Adipocyte (in vitro differentiated cells): Measurements from ENCODE around the gene KCNT2.

Source experiments
- DNase-seq: peaks from one replicate; pipeline ENCODE4 v3.0.0-alpha.2; 2015; ENCODE audit warnings: low read depth
- H3K27me3 ChIP-seq: replicated peaks from 2 replicates; pipeline ENCODE4 v1.7.0; 2013; ENCODE audit warnings: mild to moderate bottlenecking, low read length, moderate library complexity; ENCODE audit not compliant: control insufficient read depth, insufficient read depth
- H3K36me3 ChIP-seq: 2 replicates; pipeline ENCODE4 v1.7.0; 2013; ENCODE audit warnings: low read length, mild to moderate bottlenecking, moderate library complexity; ENCODE audit not compliant: control insufficient read depth, insufficient read depth, severe bottlenecking
- H3K4me1 ChIP-seq: 2 replicates; pipeline ENCODE4 v1.7.0; 2013; ENCODE audit warnings: mild to moderate bottlenecking, low read length, moderate library complexity; ENCODE audit not compliant: control insufficient read depth, insufficient read depth
- H3K4me3 ChIP-seq: 2 replicates; pipeline ENCODE4 v1.7.0; 2013; ENCODE audit warnings: mild to moderate bottlenecking, low read length, moderate library complexity
- H3K9ac ChIP-seq: 2 replicates; pipeline ENCODE4 v1.7.0; 2013; ENCODE audit warnings: mild to moderate bottlenecking, low read length, moderate library complexity
- H3K9me3 ChIP-seq: 2 replicates; pipeline ENCODE4 v1.7.0; 2013; ENCODE audit warnings: mild to moderate bottlenecking, low read length, moderate library complexity; ENCODE audit not compliant: control insufficient read depth

KCNT2 gene

DNA sequence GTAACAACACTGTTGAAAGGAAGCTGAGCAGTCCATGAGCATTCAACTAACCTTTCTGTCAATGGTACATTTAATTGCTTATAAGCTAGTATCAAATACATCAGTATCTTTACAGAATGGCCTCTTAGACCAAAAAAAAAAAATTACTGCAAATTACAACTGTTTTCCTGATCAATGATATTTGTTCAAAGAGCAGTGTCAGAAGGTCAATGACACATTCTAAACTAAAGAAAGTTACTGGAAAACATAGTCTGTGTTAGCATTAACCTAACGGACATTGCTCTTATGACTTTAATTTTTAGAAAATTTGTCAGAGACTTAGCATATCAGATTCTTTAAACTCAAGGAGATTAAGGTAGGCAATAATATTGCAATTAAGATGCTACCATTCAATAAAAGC, 162.5 kb downstream of the KCNT2 start:
- no peaks in the 10 kb centered on the region for H3K36me3 ChIP-seq
- H3K4me1 ChIP-seq, result peaks cover 22% of the 10 kb centered on the region
- H3K27me3 ChIP-seq, result no peaks in the 10 kb centered on the region
- DNase-seq, result no peak
- no peak overlapping the region for H3K4me3 ChIP-seq
- no peak overlapping the region for H3K9ac ChIP-seq
- no peaks in the 10 kb centered on the region for H3K9me3 ChIP-seq

DNA sequence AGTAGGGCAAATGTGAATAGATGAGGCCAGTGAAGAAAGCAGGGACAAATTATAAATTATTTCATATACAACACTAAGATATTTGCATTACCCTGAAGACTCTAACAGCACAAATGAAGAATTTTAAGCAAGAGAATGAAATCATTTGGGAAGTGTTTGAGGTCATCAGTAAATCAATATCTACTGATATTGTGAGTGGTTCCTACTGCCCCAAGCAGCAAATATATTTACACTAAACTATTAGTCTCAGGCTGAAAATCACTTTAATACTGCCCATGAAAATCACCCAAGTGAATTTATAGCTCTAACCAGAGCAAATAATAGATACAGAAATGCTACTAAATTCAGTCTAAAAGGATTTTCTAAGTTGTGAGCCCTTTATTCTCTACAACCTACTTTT, 163.6 kb downstream of the KCNT2 start:
- Histone ChIP-seq H3K27me3 (no peaks in the 10 kb centered on the region), H3K9me3 (no peaks in the 10 kb centered on the region), H3K36me3 (no peaks in the 10 kb centered on the region), H3K9ac (no peak overlapping the region), H3K4me3 (no peak overlapping the region), H3K4me1 (peaks cover 10% of the 10 kb centered on the region)
- DNase-seq, result no peak

- peaks cover 8% of the 10 kb centered on the region for H3K4me1 ChIP-seq
- no peak overlapping the region for H3K4me3 ChIP-seq
- DNase-seq, result no peak
- no peaks in the 10 kb centered on the region for H3K9me3 ChIP-seq
- H3K9ac ChIP-seq, result no peak overlapping the region
- H3K36me3 ChIP-seq, result no peaks in the 10 kb centered on the region
- no peaks in the 10 kb centered on the region for H3K27me3 ChIP-seq
Observed at GRCh38 chr1:196442366-196442765, 165.9 kb downstream of the KCNT2 start.

- no peak overlapping the region for H3K9ac ChIP-seq
- H3K4me3 ChIP-seq, result no peak overlapping the region
- H3K36me3 ChIP-seq, result no peaks in the 10 kb centered on the region
- H3K27me3 ChIP-seq, result no peaks in the 10 kb centered on the region
- peaks cover 8% of the 10 kb centered on the region for H3K4me1 ChIP-seq
- H3K9me3 ChIP-seq, result no peaks in the 10 kb centered on the region
- no peak for DNase-seq
Observed at GRCh38 chr1:196440711-196441110, 167.5 kb downstream of the KCNT2 start.

GRCh38 chr1:196438329-196438728, 169.9 kb downstream of the KCNT2 start:
- Histone ChIP-seq H3K36me3 (no peaks in the 10 kb centered on the region), H3K9me3 (no peaks in the 10 kb centered on the region), H3K27me3 (no peaks in the 10 kb centered on the region), H3K4me3 (peak overlapping the region; percentile 39), H3K9ac (no peak overlapping the region), H3K4me1 (peaks cover 8% of the 10 kb centered on the region)
- DNase-seq, result no peak

DNA sequence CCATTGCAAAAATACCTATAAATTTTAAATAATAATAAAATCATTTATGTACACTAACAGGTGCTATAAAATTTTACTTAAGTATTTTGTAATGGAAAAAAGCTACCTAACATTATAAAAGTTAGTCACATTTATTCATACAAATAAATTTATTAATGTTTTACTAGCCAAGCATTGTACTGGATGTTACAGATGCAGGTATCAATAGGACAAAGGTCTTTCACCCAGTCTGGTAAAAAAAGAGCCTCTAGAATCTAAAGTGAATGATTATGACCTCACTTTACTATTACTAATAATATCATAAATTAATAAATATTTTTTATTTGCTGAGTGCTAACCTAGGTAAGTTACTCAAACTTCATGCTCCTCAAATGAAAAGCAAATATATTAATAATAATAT, 170.6 kb downstream of the KCNT2 start:
- DNase-seq, result no peak
- Histone ChIP-seq H3K9me3 (no peaks in the 10 kb centered on the region), H3K9ac (no peak overlapping the region), H3K27me3 (no peaks in the 10 kb centered on the region), H3K36me3 (no peaks in the 10 kb centered on the region), H3K4me1 (peaks cover 8% of the 10 kb centered on the region), H3K4me3 (no peak overlapping the region)

DNA sequence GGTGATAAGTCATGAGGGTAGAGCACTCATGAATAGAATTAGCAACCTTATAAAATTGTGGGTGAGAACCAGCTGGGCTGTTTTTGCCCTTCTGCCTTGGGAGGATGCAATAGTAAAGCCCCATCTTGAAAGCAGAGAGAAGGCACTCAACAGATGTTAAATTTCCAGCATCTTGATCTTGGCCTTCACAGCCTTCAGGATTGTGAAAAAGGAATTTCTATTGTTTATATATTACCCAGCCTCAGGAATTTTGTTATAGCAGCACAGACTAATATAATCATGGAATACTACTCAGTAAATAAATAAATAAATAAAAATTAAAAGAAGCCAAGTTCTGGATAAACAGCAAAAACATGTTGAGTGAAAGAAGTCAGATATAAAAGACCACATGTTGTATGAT, 175.2 kb downstream of the KCNT2 start:
- H3K27me3 ChIP-seq, result no peaks in the 10 kb centered on the region
- no peaks in the 10 kb centered on the region for H3K9me3 ChIP-seq
- H3K9ac ChIP-seq, result no peak overlapping the region
- no peak overlapping the region for H3K4me3 ChIP-seq
- H3K36me3 ChIP-seq, result no peaks in the 10 kb centered on the region
- H3K4me1 ChIP-seq, result peaks cover 1% of the 10 kb centered on the region
- no peak for DNase-seq

DNA sequence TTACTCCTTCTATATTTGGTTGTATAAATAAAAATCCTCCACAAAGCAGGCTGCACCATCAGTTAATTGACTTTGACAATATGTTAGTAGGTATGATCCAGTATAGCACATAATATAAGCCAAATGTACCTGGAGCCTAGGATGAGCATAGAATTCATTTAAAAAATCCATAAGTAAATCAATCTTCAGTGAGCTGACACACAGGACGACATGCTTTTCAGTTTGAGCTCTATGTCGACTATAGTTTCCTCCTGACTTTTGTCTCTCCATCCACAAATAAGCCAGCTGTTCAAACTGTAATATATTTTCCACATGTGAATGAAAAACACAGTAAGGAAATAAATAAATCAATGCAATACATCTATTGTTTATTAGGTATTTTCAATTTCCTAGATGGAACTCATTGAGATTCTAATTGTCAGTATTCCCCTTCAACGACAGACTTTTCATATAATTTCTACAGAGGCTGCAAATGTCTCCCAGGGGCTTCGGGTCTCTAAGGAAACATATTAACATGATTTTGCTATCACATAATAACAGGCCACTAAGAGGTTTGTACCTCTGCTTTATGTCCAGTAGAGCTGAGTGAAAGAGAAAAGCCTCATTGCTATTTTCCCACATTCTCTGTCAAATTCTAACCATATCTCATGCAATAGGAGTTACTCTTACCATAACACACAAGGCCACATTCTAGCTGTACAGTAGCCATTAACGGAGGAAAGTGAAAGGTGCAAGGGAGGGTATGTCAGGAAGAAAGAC, 180.1 kb downstream of the KCNT2 start:
- Histone ChIP-seq H3K36me3 (no peaks in the 10 kb centered on the region), H3K4me3 (no peak overlapping the region), H3K4me1 (peaks cover 14% of the 10 kb centered on the region), H3K27me3 (no peaks in the 10 kb centered on the region), H3K9me3 (no peaks in the 10 kb centered on the region), H3K9ac (no peak overlapping the region)
- DNase-seq, result no peak

DNA sequence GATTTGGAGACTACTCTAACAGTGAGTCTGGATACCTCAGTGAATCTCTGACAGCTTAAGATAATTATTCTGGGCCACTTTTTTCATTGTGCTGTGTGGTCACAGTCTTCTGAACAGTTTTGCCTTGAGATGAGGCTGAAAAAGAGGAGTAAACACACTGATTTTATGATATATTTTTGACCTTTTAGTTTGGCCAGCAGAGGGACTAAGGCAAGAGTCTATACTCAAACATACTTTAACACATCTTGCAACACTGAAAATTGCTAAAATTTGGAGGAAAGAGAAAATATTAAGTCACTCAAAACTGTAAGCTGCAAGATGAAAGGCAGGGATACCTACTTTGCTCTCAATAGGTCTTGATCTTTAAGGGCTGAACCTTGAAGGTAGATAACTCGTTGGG, 182.7 kb downstream of the KCNT2 start:
- Histone ChIP-seq H3K9ac (no peak overlapping the region), H3K4me1 (peaks cover 14% of the 10 kb centered on the region), H3K4me3 (no peak overlapping the region), H3K36me3 (no peaks in the 10 kb centered on the region), H3K9me3 (no peaks in the 10 kb centered on the region), H3K27me3 (no peaks in the 10 kb centered on the region)
- peak; percentile 27 for DNase-seq

DNA sequence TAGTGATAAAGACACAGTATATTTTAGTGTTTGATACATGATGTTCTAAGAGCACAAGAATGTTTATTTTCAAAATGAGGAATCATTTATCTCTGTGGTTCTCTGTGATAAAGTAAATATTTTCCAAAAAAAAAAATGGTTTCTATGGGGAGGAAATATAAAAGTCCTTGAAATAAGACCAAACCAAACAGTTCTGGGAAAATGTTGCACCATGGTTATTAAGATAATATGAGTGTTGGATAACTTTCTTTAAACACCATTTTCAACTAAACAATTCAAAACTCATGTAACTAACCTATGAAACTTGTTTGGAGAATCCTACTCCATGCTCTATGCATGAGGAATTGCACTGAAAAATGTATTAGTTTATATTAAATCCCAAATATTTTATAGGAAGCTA, 184.6 kb downstream of the KCNT2 start:
- Histone ChIP-seq H3K27me3 (no peaks in the 10 kb centered on the region), H3K4me1 (peaks cover 14% of the 10 kb centered on the region), H3K4me3 (no peak overlapping the region), H3K9ac (no peak overlapping the region), H3K36me3 (no peaks in the 10 kb centered on the region), H3K9me3 (no peaks in the 10 kb centered on the region)
- peak; percentile 54 for DNase-seq

- H3K27me3 ChIP-seq, result no peaks in the 10 kb centered on the region
- H3K9ac ChIP-seq, result no peak overlapping the region
- no peaks in the 10 kb centered on the region for H3K4me1 ChIP-seq
- no peaks in the 10 kb centered on the region for H3K9me3 ChIP-seq
- no peak overlapping the region for H3K4me3 ChIP-seq
- no peaks in the 10 kb centered on the region for H3K36me3 ChIP-seq
- DNase-seq, result no peak
Observed at GRCh38 chr1:196418772-196419171, 189.5 kb downstream of the KCNT2 start.

DNA sequence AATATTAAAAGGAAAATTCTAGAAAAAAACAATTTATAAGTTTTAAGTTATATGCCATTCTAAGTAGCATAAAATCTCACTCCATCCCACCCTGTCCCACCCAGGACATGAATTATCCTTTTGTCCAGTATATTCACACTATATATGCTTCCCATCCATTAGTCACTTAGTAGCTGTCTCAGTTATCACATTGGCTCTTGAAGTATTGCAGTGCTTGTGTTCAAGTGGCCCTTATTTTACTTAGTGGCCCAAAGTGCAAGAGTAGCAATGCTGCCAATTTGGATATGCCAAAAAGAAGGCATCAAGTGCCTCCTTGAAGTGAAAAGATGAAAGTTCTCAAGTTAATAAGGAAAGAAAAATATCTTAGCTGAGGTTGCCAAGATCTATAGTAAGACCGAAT, 192.3 kb downstream of the KCNT2 start:
- DNase-seq, result no peak
- H3K4me1 ChIP-seq, result no peaks in the 10 kb centered on the region
- no peaks in the 10 kb centered on the region for H3K27me3 ChIP-seq
- H3K9me3 ChIP-seq, result no peaks in the 10 kb centered on the region
- no peak overlapping the region for H3K4me3 ChIP-seq
- H3K9ac ChIP-seq, result no peak overlapping the region
- H3K36me3 ChIP-seq, result no peaks in the 10 kb centered on the region
